HEK293T (cell line): ENCODE measurements around the gene RBM48.

Experiments
- BHLHE40 ChIP-seq: fragments of 450-650 bp; IDR thresholded peaks from 2 replicates; pipeline ENCODE4 v1.6.1; 2016; ENCODE audit warnings: mild to moderate bottlenecking, moderate library complexity, borderline replicate concordance
- ELF4 ChIP-seq: fragments of 450-650 bp; IDR thresholded peaks from 2 replicates; pipeline ENCODE4 v1.6.1; 2017; ENCODE audit warnings: antibody characterized with exemption
- FOXA1 ChIP-seq: fragments of 450-650 bp; IDR thresholded peaks from 2 replicates; pipeline ENCODE4 v1.6.1; 2016; ENCODE audit warnings: mild to moderate bottlenecking
- FOXK2 ChIP-seq: fragments of 450-650 bp; IDR thresholded peaks from 2 replicates; pipeline ENCODE4 v1.6.1; 2016; ENCODE audit warnings: mild to moderate bottlenecking
- FOXM1 ChIP-seq: fragments of 450-650 bp; IDR thresholded peaks from 2 replicates; pipeline ENCODE4 v1.6.1; 2017; ENCODE audit warnings: mild to moderate bottlenecking, borderline replicate concordance
- HDGF ChIP-seq: fragments of 450-650 bp; IDR thresholded peaks from 2 replicates; pipeline ENCODE4 v1.6.1; 2017; ENCODE audit warnings: antibody characterized with exemption, borderline replicate concordance
- L3MBTL2 ChIP-seq: fragments of 450-650 bp; conservative IDR thresholded peaks from 2 replicates; pipeline ENCODE4 v1.6.1; 2016; ENCODE audit warnings: mild to moderate bottlenecking
- LEF1 ChIP-seq: fragments of 450-650 bp; IDR thresholded peaks from 2 replicates; pipeline ENCODE4 v1.6.1; 2017; ENCODE audit warnings: mild to moderate bottlenecking, borderline replicate concordance
- NFRKB ChIP-seq: fragments of 450-650 bp; IDR thresholded peaks from 2 replicates; pipeline ENCODE4 v1.6.1; 2016; ENCODE audit warnings: mild to moderate bottlenecking, moderate library complexity
- PKNOX1 ChIP-seq: fragments of 450-650 bp; IDR thresholded peaks from 2 replicates; pipeline ENCODE4 v1.6.1; 2016
- SP1 ChIP-seq: fragments of 450-650 bp; IDR thresholded peaks from 2 replicates; pipeline ENCODE4 v1.6.1; 2017
- SUZ12 ChIP-seq: fragments of 450-650 bp; IDR thresholded peaks from 2 replicates; pipeline ENCODE4 v1.6.1; 2016; ENCODE audit warnings: mild to moderate bottlenecking
- TARDBP ChIP-seq: fragments of 450-650 bp; IDR thresholded peaks from 2 replicates; pipeline ENCODE4 v1.6.1; 2016
- ZNF384 ChIP-seq: fragments of 450-650 bp; IDR thresholded peaks from 2 replicates; pipeline ENCODE4 v1.6.1; 2016

- TF ChIP-seq ZNF384 (no peak), SUZ12 (no peak), PKNOX1 (no peak), FOXA1 (no peak), LEF1 (no peak), BHLHE40 (no peak), TARDBP (no peak), HDGF (no peak), ELF4 (no peak), SP1 (no peak), FOXM1 (no peak), FOXK2 (no peak), NFRKB (no peak), L3MBTL2 (no peak)
These were observed 19.0 kb downstream of the RBM48 start for GRCh38 chr7:92547579-92547978.
